GM19240 (cell line): Measurements from ENCODE around the gene RNPS1.
"Not testable (repeated sequence)": the region's sequence is repeated elsewhere in the genome, so short reads cannot be mapped to it uniquely, and the experiment has no call there.

Source experiments
- DNase-seq: peaks from one replicate; pipeline ENCODE4 v3.0.0; 2011; ENCODE audit warnings: low spot score; ENCODE audit not compliant: insufficient read length

Gene RNPS1

GRCh38 chr16:2282866-2283555 lies 15.1 kb upstream of the RNPS1 start:
- no peak for DNase-seq

DNA sequence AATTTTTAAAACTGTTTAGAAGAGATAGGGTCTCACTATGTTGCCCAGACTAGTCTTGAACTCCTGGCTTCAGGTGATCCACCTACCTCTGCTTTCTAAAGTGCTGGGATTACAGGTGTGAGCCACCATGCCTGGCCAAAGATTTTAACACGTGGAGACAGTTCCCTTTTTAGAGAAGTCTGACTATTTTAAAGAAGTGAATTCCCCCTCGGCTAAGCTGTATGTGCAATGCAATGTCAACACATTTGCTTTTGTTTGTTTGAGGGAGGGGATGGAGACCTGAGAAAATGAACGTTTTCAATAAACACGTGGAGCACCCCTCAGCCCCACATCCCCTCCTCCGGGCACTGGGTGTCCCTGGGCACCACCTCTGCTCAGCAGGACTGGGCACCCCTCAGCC lies 14.3 kb upstream of the RNPS1 start:
- DNase-seq, result no peak

GRCh38 chr16:2280981-2281542 lies 13.1 kb upstream of the RNPS1 start:
- DNase-seq, result no peak

DNA sequence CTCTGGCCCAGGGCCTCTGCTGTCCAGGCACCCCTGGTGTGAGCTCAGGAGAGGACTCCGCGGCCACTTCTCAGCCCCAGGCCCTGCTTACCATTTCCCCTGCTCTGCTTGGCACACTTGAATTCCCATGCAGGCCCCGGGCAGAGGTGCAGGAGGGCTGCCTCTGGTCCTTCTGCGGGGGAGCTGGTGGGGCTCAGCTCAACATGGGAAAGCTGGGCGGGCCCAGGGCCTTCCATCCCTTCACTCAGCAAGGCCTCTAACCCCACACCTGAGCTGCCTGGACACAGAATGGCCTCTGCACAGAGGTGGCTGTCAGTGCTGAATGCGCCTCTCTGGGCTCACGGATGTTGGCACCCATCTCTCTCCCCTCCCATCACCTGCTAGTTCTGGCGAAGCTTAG lies 12.5 kb upstream of the RNPS1 start:
- DNase-seq, result no peak

DNA sequence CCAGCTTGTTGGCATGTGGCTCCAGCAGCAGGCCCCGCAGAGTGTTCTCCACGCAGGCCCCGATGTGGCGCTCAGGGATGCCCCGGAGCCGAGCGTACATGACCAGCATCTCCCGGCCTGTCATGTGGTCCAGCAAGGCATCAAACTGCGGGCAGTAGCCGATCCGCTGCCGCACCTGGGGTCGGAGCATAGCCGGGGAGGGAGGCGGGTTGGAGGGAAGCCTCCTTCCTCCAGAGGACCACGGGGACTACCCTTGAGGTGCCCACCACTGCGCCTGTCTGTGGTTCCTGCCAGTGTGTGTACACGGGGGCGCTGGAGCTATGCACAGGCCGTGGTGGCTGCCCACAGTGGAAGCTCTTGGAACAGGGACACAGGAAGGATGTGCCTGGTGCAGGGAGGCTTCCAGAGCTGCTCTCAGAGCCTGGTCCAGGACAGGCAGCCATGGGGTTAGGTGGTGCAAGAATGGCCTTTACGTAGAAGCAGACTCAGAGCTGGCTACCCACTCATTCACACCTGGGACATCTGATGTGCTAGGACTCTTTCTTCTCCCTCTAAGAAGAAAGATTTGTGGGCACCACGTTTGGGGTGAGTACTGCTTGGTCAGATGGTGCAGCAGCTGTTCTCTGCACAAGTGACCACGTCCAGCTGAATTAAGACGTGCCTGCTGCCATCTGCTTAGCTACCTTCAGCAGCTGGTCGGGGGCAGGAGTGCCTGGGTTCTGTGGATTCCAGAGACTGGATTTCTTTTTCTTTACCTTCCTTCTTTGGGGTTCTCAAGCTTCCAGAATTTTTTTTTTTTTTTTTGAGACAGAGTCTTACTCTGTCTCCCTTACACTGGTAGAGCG lies 11.3 kb upstream of the RNPS1 start:
- no peak for DNase-seq

DNA sequence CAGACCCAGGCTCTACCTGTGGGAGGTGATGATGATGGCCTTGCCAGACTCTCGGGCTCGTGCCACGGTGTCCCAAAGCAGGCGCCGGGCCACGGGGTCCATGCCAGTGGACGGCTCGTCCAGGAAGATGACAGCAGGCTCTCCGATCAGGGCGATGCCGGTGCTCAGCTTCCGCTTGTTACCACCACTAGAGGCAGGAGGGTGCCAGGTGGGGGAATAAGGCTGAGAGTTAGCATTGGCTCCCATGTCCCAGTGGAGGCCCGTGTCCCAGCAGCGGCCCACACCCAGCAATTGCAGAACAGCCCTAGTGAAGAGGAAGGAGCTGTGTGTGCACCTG lies 10.3 kb upstream of the RNPS1 start:
- no peak for DNase-seq

GRCh38 chr16:2277466-2278271 lies 9.7 kb upstream of the RNPS1 start:
- DNase-seq, result no peak

GRCh38 chr16:2276368-2277195 lies 8.7 kb upstream of the RNPS1 start:
- DNase-seq, result no peak

GRCh38 chr16:2275476-2276367 lies 7.8 kb upstream of the RNPS1 start:
- DNase-seq, result no peak

DNA sequence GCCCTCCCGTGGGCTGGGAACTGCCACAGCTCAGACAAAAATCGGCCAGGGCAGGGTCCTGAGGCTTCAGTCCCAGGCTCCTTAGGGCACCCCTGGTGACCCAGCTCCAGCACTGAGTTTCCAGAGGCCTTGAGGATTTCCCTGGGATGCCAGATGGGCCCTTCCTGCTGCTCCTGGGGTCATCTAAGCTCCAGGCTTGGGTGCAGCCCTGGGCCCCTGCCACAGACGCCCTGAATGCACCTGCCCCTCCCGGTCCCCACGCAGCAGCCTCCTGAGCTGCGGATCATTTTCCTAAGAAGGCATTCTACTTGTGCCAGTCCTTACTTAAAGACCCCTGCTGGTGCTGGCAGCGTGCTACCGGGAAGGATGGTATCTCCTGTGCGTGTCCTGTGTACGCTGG lies 6.0 kb upstream of the RNPS1 start:
- DNase-seq, result no peak

GRCh38 chr16:2273484-2273883 lies 5.6 kb upstream of the RNPS1 start:
- no peak for DNase-seq

DNA sequence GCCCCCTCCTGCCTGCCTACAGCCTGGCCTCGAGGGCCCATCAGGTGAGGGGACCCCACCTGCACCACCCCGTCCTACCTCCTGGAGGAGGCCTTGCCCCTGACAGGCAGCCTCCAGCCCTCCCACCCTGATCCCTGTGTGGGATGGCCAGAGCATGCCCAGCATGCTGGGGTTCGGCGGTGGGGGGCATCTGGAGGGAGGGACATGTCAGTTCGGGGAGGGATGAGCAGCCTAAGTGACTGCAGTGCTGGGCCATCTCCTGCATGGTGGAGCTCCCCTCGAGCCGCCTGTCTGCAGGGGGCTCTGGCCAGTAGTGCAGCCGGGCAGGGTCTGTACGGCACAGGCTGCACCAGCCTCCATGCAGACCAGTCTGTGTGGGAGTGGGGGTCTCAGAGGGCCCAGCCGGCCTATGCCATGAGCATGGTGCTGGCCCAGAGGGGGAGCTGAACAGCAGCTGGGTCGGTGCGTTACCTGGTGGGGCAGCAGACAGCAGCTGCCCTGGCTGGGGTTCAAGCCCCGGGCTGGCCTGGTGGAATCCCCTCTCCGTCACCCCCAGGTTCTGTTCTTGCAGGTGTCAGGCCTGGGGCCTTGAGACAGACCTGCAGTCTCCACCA lies 4.0 kb upstream of the RNPS1 start:
- DNase-seq, result no peak

- no peak for DNase-seq
Observed at GRCh38 chr16:2270588-2271470, 2.9 kb upstream of the RNPS1 start.

GRCh38 chr16:2270070-2270462 lies 2.1 kb upstream of the RNPS1 start:
- DNase-seq, result no peak

- peak; percentile 36 for DNase-seq
Observed at GRCh38 chr16:2267505-2267912, 417 bp downstream of the RNPS1 start.

GRCh38 chr16:2266887-2267286 lies 1.0 kb downstream of the RNPS1 start:
- not testable (repeated sequence) for DNase-seq

DNA sequence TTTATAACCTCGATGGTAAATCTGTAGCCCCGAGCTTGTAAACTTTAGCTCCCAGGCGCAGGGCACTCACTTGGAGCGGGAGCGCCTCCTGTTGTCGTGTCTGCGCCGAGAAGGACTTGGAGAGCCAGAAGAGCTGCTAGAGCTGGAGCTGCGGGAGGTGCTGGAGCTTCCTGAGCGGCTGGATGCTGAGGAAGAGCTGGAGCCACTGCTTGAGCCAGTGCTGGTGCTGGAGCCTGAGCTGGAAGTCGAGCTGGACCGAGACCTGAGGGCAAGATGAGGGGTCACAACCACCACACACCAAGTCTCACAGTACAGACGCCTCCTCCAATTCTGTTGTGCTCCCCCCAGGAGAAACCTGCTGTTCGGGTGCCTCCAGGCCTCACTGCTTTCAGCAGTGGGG lies 4.9 kb downstream of the RNPS1 start:
- DNase-seq, result not testable (repeated sequence)

- DNase-seq, result no peak
Observed at GRCh38 chr16:2260250-2260649, 7.7 kb downstream of the RNPS1 start.
